Upper lobe of left lung (tissue), 4 donors: ENCODE measurements around the gene FGF3.

Experiments
- CTCF ChIP-seq, 6 experiments: fragments of 450-650 bp in 4 of 6; fragments of 200-600 bp in 2 of 6; sonication (generic) in 2 of 6; IDR thresholded peaks; one replicate each; pipeline ENCODE4 v1.5.1; 2016 to 2019; ENCODE audit warnings: antibody characterized with exemption in 6 of 6
- POLR2AphosphoS5 ChIP-seq, 2 donors: sonication (generic); formaldehyde crosslinking; IDR thresholded peaks; one replicate each; pipeline ENCODE4 v1.5.1; 2017; ENCODE audit warnings: antibody characterized with exemption in 2 of 2

- TF ChIP-seq POLR2AphosphoS5 (IDR thresholded peaks at IDR 0.05) (no peak), CTCF (IDR thresholded peaks at IDR 0.05) (no peak)
Measured at GRCh38 chr11:69859275-69859934, 40.2 kb upstream of the FGF3 start.
